HEK293T (cell line): ENCODE measurements around the gene ANKFY1.

Experiments used
- FOXA1 ChIP-seq: fragments of 450-650 bp; IDR thresholded peaks from 2 replicates; pipeline ENCODE4 v1.6.1; 2016; ENCODE audit warnings: mild to moderate bottlenecking
- LEF1 ChIP-seq: fragments of 450-650 bp; IDR thresholded peaks from 2 replicates; pipeline ENCODE4 v1.6.1; 2017; ENCODE audit warnings: mild to moderate bottlenecking, borderline replicate concordance
- SP1 ChIP-seq: fragments of 450-650 bp; IDR thresholded peaks from 2 replicates; pipeline ENCODE4 v1.6.1; 2017

DNA sequence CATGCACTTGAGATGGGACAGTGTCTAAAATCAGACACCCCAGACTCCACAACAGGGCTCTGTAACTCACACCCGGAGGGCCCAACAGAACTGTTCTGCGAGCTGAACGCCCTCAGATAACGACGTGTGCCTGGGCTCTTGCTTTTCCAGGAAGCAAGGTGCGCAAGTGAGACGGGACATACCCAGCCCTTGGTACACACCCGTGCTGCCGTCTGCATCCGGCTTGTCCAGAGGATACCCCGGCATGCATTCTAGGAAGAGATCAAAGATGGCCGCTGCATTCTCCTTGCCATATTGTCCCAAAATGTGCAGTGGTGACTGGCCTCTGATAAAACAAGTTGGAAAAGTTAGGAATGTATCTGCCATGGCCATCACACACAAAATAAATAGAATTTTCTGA is 91.4 kb downstream of the ANKFY1 start:
- no peak for TF ChIP-seq SP1
- no peak for TF ChIP-seq LEF1
- no peak for TF ChIP-seq FOXA1
